ENCODE data around the gene TPSG1.

TPSG1 gene

DNA sequence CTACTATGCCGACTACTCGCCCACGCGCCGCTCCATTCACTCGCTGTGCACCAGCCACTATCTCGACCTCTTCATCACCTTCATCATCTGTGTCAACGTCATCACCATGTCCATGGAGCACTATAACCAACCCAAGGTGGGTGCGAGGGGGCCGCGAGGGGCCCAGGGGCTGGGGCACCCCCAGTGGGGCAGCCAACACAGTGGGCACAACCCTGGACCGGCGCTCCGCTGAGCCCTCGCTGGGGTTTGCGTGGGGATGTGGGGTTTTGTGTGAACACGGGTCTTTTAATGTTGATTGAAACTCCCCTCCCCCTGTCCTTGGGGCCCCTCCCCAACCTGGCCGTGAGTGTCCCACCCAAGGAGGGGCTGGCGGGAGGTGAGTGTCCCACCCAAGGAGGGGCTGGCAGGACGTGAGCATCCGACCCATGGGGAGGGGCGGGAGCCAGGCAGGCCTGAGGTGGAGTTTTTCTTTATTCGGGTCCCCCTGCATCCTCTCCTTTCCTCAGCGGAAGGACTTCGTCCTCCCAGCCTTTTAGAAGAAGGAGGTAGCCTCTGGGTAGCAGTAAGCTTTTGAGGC lies 11.2 kb downstream of the TPSG1 start:
- DNase-seq: no peak

- DNase-seq: no peak
Observed at GRCh38 chr16:1213231-1213630, 11.8 kb downstream of the TPSG1 start.

- no peak for DNase-seq
Observed at GRCh38 chr16:1212616-1213194, 12.4 kb downstream of the TPSG1 start.

DNA sequence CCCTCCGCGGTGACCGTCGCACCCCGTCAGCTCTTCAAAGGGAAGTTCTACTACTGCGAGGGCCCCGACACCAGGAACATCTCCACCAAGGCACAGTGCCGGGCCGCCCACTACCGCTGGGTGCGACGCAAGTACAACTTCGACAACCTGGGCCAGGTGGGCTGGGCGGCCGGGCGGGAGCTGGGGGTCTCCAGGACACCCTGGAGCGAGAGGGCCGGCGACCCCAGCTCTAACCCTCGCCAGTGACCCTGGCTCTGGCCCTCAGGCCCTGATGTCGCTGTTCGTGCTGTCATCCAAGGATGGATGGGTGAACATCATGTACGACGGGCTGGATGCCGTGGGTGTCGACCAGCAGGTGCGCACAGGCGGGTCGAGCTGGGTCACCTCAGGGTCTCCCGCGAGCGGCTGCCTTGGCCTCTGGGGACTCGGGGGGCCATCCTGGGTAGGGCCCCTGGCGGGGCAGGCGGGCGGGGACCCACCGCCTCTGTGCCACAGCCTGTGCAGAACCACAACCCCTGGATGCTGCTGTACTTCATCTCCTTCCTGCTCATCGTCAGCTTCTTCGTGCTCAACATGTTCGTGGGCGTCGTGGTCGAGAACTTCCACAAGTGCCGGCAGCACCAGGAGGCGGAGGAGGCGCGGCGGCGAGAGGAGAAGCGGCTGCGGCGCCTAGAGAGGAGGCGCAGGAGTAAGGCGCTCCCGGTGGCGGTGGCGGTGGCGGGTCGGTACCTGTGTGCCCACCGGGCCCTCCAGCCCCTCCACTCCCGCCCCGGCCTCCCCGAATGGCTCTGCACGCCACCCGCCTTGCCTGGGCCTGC lies 13.4 kb downstream of the TPSG1 start:
- no peak for DNase-seq

DNA sequence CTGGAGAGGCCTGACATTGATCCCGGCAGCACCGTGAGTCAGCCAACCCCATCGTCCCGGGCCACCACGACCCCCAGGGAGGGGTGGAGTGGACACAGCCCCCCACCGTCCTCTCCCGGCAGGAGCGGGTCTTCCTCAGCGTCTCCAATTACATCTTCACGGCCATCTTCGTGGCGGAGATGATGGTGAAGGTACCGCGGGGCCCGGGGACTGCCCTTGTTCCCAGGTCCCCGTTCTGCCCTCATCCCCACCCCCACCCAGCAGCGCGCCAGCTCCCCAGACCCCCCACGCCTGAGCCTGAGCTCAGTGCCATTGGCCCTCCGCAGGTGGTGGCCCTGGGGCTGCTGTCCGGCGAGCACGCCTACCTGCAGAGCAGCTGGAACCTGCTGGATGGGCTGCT lies 14.6 kb downstream of the TPSG1 start:
- DNase-seq: no peak

DNA sequence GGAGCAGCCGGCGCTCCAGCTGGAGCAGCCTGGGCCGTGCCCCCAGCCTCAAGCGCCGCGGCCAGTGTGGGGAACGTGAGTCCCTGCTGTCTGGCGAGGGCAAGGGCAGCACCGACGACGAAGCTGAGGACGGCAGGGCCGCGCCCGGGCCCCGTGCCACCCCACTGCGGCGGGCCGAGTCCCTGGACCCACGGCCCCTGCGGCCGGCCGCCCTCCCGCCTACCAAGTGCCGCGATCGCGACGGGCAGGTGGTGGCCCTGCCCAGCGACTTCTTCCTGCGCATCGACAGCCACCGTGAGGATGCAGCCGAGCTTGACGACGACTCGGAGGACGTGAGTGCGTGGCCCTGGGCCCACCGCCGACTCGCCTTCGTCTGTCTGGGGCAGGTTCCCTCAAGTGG lies 16.0 kb downstream of the TPSG1 start:
- no peak for DNase-seq

GRCh38 chr16:1208239-1208830 lies 16.7 kb downstream of the TPSG1 start:
- no peak for DNase-seq

DNA sequence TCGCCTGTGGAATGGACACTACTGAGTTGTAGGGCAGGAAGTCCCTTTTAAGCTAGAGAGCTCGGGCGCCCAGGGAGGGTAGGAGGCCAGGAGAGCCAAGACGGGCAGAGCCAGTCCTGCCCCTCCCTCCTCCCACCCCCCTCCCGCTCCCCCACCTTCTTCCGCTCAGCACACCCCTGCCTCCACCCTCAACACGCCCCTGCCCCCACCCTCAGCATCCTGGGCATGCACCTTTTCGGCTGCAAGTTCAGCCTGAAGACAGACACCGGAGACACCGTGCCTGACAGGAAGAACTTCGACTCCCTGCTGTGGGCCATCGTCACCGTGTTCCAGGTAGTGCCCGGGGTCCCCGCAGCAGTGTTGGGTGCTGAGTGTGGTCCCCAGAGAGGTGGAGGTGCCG lies 18.3 kb downstream of the TPSG1 start:
- no peak for DNase-seq

- peak; percentile 65 for DNase-seq
Observed at GRCh38 chr16:1206326-1206725, 18.7 kb downstream of the TPSG1 start.

- DNase-seq: no peak
Observed at GRCh38 chr16:1204933-1205332, 20.1 kb downstream of the TPSG1 start.

DNA sequence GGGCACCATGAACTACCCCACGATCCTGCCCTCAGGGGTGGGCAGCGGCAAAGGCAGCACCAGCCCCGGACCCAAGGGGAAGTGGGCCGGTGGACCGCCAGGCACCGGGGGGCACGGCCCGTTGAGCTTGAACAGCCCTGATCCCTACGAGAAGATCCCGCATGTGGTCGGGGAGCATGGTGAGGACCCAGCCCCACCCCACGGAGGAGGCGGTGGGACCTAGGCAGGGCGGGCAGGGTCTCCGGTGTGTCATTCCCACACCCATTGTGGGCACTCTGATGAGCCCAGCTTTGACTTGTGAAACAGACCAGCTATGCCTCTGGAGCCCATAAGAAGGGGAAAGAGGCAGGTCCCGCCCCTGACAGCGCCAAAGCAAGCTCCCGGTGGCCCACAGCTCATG lies 22.8 kb downstream of the TPSG1 start:
- no peak for DNase-seq

- DNase-seq: no peak
Observed at GRCh38 chr16:1201444-1201843, 23.6 kb downstream of the TPSG1 start.

DNA sequence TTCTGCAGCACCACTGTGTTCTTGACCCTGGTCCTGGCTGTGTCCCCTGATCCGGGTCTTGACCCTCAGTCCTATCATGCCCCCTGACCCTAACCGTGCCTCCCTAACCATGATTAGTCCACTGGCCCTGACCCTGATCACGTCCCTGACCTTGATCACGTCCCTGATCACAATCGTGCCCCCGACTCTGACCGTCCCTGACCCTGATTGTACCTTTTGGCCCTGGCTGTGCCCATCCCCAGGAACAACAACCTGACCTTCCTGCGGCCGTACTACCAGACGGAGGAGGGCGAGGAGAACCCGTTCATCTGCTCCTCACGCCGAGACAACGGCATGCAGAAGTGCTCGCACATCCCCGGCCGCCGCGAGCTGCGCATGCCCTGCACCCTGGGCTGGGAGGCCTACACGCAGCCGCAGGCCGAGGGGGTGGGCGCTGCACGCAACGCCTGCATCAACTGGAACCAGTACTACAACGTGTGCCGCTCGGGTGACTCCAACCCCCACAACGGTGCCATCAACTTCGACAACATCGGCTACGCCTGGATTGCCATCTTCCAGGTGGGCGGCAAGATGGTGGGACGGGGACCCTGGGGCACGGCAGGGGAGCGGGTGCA lies 24.9 kb downstream of the TPSG1 start:
- no peak for DNase-seq

GRCh38 chr16:1199347-1200013 lies 25.6 kb downstream of the TPSG1 start:
- no peak for DNase-seq

GRCh38 chr16:1198671-1199346 lies 26.3 kb downstream of the TPSG1 start:
- DNase-seq: peak; percentile 22

GRCh38 chr16:1198194-1198593 lies 26.9 kb downstream of the TPSG1 start:
- no peak for DNase-seq

DNA sequence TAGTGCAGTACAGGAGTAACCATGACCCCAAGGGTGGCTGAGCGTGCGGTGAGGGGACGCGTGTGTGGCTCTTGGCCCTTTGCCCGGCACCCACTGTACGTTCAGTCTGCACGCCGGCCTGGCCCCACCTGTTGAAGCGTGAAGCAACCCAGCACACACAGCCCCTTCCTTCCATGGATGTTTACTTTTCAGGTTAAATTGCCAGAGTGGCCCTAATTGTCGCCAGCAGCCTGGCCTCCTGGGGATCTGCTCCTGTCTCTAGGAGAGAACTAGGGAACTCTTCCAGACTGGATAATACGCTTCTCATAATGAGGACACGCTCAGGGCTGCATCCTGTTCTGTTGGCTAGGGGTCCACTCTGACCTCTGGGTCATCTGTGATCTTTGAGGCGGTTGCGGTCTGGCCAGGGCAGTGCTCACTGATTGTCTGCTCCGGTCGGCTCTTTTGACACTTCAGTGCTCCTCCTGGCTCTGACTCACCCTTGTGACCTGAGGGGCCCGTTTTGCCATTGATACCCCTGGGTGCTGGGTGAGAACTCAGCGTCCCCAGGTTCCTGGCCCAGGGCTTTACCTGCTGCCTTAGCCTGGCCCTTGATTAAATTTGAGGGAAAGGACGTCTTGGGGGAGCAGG lies 27.7 kb downstream of the TPSG1 start:
- peak; percentile 97 for DNase-seq

- DNase-seq: peak; percentile 59
Observed at GRCh38 chr16:1196494-1196893, 28.6 kb downstream of the TPSG1 start.

DNA sequence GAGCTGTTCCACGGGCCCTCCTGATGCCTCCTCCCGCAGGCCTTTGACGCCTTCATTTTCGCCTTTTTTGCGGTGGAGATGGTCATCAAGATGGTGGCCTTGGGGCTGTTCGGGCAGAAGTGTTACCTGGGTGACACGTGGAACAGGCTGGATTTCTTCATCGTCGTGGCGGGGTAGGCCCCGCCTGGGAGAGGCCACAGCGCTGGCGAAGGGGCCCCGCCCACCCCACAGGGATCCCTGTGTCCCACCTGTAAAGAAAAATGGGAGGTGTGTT lies 29.7 kb downstream of the TPSG1 start:
- DNase-seq: no peak

GRCh38 chr16:1194665-1195392 lies 30.2 kb downstream of the TPSG1 start:
- DNase-seq: peak; percentile 38

DNA sequence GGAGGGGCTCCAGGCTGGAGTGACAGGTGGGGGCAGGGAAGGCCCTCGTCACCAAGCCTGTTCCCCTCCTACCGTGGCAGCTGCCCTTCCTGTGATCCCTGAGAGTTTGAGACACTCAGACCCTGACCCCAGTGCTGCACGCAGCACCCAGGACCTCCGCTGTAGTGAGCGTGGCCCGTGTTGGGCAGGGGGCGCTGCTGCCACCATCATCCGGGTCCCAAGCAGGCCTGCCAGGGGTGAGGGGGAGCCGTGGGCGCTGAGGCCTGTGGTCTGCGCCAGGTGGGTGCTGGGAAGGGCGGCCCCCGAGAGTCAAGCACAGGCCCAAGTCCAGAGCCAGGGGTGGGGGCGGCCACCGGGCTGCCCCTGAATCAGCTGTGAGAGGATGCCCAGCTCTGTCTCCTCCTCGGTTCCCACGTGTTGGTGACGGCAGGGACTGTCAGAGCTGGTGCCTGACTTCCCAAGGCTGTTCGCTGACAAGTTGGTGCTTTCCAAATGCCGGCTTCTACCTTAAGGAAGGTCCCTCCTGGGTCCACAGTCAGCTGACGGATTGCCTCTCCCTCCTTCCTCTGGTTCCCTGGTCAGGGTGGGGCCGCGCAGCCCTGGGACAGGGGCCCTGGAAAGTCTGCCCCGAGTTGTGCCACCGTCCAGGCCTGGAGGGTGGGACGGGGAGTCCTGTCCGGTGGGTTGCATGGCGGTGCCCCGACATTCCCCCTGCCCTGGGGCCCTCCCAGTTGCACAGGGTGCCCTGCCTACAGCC lies 31.1 kb downstream of the TPSG1 start:
- DNase-seq: peak; percentile 52
